ENCODE results near the gene STK24.

GRCh38 chr13:98504029-98504351 lies 72.9 kb downstream of the STK24 start:
- TF ChIP-seq EP300 (IDR thresholded peaks at IDR 0.05) (no peak), CTCF (IDR thresholded peaks at IDR 0.05) (no peak)

Data from tibial nerve (tissue), 4 donors.